ENCODE measurements around the gene SMPD1.

DNA sequence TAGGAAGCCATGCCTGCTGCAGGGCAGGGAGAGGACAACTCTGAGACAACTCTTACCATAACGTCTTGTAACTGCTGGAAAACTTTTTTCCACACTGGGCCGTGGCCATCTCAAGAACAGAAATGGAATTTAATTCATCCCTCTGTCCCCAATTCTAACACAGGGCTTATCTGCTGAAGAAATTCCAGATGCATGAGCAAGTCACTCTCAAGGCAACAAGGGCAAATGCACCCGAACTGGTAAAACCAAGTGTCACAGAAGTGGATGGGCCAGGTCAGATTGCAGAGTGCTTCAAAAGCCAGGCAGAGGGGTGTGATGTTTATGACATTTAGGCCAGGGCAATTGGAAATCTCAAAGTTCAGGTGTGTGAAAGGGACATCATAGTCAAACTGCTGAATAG, 7.4 kb downstream of the SMPD1 start:
- TF ChIP-seq CEBPB (IDR thresholded peaks at IDR 0.05; ENCODE audit: low read depth, low read length), result no peak
- TF ChIP-seq, protein P1, sequence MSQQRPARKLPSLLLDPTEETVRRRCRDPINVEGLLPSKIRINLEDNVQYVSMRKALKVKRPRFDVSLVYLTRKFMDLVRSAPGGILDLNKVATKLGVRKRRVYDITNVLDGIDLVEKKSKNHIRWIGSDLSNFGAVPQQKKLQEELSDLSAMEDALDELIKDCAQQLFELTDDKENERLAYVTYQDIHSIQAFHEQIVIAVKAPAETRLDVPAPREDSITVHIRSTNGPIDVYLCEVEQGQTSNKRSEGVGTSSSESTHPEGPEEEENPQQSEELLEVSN (IDR thresholded peaks at IDR 0.05), result no peak
